ENCODE measurements around the gene PRXL2B. TPM values are rescaled to one million over a fixed set of nuclear protein-coding genes. Genes with fewer than 3 reads are reported as not detected.

Gene PRXL2B
- polyA plus RNA-seq, 1 donor, result 23.2 TPM

GRCh38 chr1:2637442-2638145, 51.0 kb downstream of the PRXL2B start:
- DNase-seq, result no peak

GRCh38 chr1:2638466-2639115, 52.0 kb downstream of the PRXL2B start:
- no peak for DNase-seq

GRCh38 chr1:2639203-2639602, 52.6 kb downstream of the PRXL2B start:
- no peak for DNase-seq

GRCh38 chr1:2639607-2640521, 53.3 kb downstream of the PRXL2B start:
- DNase-seq, result no peak

GRCh38 chr1:2640626-2641025, 54.0 kb downstream of the PRXL2B start:
- DNase-seq, result no peak

Other genes starting within 250 kb of the PRXL2B start
- 8.5 TPM for gene MORN1, start 195.2 kb upstream of the PRXL2B start, polyA plus RNA-seq (ENCODE audit: insufficient read length)
- 72.7 TPM for gene RER1, start 194.9 kb upstream of the PRXL2B start, polyA plus RNA-seq (ENCODE audit: insufficient read length)
- 22.9 TPM for gene PEX10, start 174.2 kb upstream of the PRXL2B start, polyA plus RNA-seq (ENCODE audit: insufficient read length)
- gene PLCH2, start 110.5 kb upstream of the PRXL2B start, polyA plus RNA-seq (ENCODE audit: insufficient read length), result 1.0 TPM
- gene PANK4, start 60.2 kb upstream of the PRXL2B start, polyA plus RNA-seq (ENCODE audit: insufficient read length), result 26.9 TPM
- 0.40 TPM for gene HES5, start 56.5 kb upstream of the PRXL2B start, polyA plus RNA-seq (ENCODE audit: insufficient read length)
- 15.8 TPM for gene TNFRSF14, start 30.4 kb upstream of the PRXL2B start, polyA plus RNA-seq (ENCODE audit: insufficient read length)
- gene MMEL1, start 46.2 kb downstream of the PRXL2B start, polyA plus RNA-seq (ENCODE audit: insufficient read length), result 0.59 TPM
- gene TTC34, start 214.9 kb downstream of the PRXL2B start, polyA plus RNA-seq (ENCODE audit: insufficient read length), result 0.31 TPM

Measured in hindlimb muscle (tissue), 1 donor.